ENCODE data around the gene NEK1.

Gene NEK1

DNA sequence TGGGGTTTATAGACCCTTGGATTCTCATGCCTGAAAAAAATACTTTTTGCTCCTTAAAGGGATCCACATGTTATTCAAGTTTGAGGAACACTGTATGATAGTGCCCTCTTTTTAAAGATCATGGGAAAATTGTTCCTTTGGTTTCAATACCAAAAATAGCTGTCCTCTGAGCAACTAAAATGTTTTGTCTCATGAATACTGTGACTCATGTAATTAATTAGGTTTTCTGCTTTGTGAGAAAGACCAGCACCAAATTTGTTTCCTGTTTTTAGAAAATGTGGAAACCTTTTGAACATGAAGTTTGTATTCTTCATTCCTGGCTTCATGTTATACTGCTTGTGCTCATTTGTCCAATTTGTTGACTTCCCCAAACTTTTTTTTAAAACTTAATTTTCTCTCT lies 214.1 kb downstream of the NEK1 start:
- FAIRE-seq (no peak), DNase-seq (ENCODE audit: extremely low spot score, insufficient read length, low read depth) (no peak)

GRCh38 chr4:169397762-169398161 lies 214.6 kb downstream of the NEK1 start:
- DNase-seq (ENCODE audit: extremely low spot score, insufficient read length, low read depth): no peak
- FAIRE-seq: no peak

DNA sequence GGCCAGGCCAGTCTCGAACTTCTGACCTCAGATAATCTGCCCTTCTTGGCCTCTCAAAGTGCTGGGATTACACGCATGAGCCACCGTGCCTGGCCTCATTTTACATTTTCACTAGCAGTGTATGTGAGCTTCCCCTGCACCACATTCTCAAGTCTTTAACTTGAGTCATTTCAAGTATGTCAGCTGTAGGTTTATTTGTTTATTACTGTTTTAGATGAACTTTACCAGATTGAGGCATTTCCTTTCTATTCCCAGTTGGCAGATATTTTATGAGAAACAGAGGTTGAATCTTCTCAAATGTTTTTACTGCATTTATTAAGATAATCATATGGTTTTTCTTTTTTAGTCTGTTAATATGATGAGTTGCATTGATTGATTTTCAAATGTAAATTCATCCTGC lies 227.0 kb downstream of the NEK1 start:
- no peak for DNase-seq (ENCODE audit: extremely low spot score, insufficient read length, low read depth)

DNA sequence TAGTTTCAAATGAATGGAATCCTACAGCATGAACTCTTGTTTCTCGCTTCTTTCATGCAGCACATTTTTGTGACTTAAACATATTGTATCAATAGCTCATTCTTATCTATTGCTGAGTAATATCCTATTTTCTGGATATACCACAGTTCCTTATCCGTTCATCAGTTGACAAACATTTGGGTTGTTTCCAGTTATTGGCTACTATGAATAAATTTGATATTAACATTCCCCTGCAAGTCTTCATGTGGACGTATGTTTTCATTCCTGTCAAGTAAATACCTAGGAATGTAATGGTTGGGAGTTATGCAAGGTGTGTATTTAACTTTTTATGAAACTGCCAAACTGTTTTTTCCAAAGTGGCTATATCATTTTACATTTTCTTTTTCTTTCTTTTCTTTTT lies 227.6 kb downstream of the NEK1 start:
- FAIRE-seq: no peak
- no peak for DNase-seq (ENCODE audit: extremely low spot score, insufficient read length, low read depth)

More for the DNA sequence above, 227.0 kb downstream of the NEK1 start:
- no peak for FAIRE-seq

- FAIRE-seq (no peak), DNase-seq (ENCODE audit: extremely low spot score, insufficient read length, low read depth) (no peak)
Observed at GRCh38 chr4:169383724-169384123, 228.7 kb downstream of the NEK1 start.

DNA sequence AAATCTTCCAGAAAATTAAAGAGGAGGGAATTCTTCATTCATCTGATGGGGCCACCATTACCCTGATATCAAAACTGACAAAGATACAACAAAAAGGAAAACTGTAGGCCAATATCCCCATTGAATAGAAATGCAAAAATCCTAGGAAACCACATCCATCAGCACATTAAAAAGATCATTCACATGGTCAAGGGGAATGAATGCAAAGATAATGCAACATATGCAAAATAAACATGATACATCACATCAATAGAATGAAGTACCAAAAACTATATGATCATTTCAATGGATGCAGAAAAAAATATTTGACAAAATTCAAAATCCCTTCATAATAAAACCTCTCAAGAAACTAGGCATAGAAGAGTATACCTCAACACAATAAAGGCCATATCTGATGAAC lies 232.7 kb downstream of the NEK1 start:
- no peak for FAIRE-seq
- DNase-seq (ENCODE audit: extremely low spot score, insufficient read length, low read depth): no peak

GRCh38 chr4:169377367-169377766 lies 235.0 kb downstream of the NEK1 start:
- FAIRE-seq (no peak), DNase-seq (ENCODE audit: extremely low spot score, insufficient read length, low read depth) (no peak)

- FAIRE-seq: peak; percentile 5
- DNase-seq (ENCODE audit: extremely low spot score, insufficient read length, low read depth): no peak
Observed at GRCh38 chr4:169376421-169376820, 236.0 kb downstream of the NEK1 start.

- DNase-seq (ENCODE audit: extremely low spot score, insufficient read length, low read depth): no peak
- no peak for FAIRE-seq
Observed at GRCh38 chr4:169372791-169373190, 239.6 kb downstream of the NEK1 start.

DNA sequence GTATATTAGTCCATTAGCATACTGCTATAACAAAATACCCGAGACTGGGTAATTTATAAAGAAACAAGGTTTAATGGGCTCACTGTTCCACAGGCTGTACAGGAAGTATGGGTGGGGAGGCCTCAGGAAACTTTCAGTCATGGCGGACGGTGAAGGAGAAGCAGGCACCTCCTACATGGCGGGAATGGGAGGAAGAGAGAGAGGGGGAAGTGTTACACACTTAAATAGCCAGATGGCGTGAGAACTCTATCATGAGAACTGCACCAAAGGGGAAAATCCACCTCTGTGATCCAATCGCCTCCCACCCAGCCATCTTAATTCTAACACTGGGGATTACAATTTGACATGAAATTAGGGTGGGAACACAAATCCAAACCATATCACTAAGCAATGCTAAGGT lies 242.7 kb downstream of the NEK1 start:
- DNase-seq (ENCODE audit: extremely low spot score, insufficient read length, low read depth): no peak
- FAIRE-seq: no peak

GRCh38 chr4:169367826-169368225 lies 244.6 kb downstream of the NEK1 start:
- no peak for FAIRE-seq

GRCh38 chr4:169366821-169367220 lies 245.6 kb downstream of the NEK1 start:
- FAIRE-seq: no peak
- DNase-seq (ENCODE audit: extremely low spot score, insufficient read length, low read depth): no peak

More at GRCh38 chr4:169367826-169368225, 244.6 kb downstream of the NEK1 start:
- no peak for DNase-seq (ENCODE audit: extremely low spot score, insufficient read length, low read depth)

DNA sequence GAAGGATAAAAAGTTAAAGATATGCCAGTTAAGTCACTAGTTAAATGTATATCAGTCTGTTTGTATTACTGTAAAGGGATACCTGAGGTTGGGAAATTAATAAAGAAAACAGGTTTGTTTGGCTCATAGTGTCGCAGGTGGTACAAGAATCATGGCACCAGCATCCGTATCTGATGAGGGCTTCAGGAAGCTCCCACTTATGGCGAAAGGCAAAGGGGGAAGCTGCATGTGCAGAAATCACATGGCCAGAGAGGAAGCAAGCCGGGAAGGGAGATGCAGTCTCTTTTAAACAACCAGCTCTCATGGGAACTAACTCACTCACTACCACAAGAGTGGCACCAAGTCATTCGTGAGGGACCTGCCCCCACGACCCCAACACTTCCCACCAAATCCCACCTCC lies 249.8 kb downstream of the NEK1 start:
- DNase-seq (ENCODE audit: extremely low spot score, insufficient read length, low read depth) (no peak), FAIRE-seq (no peak)

- FAIRE-seq: peak; percentile 31
- no peak for DNase-seq (ENCODE audit: extremely low spot score, insufficient read length, low read depth)
Observed at GRCh38 chr4:169361756-169362155, 250.6 kb downstream of the NEK1 start.

- FAIRE-seq: peak; percentile 5
- DNase-seq (ENCODE audit: extremely low spot score, insufficient read length, low read depth): no peak
Observed at GRCh38 chr4:169359961-169360360, 252.4 kb downstream of the NEK1 start.

DNA sequence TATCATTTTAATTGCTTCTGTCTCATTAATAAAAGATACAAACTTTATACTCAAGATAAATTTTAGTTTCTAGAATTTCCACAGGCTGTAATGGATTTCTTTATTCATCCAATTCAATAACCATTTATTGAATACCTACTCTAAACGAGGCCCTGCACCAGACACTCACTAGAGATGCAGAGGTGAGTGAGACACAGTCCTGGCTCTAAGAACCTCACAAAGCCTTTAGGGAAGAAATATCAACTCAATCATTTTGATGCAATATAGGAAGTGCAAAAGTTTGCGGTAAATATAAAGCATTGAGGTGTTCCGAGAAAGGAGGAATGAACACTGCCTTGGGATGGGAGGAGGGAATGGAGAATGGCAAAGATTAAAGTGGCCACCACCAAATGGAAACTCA lies 260.0 kb downstream of the NEK1 start:
- no peak for DNase-seq (ENCODE audit: extremely low spot score, insufficient read length, low read depth)
- no peak for FAIRE-seq

- DNase-seq (ENCODE audit: extremely low spot score, insufficient read length, low read depth) (no peak), FAIRE-seq (no peak)
Observed at GRCh38 chr4:169351872-169352271, 260.5 kb downstream of the NEK1 start.

GRCh38 chr4:169348541-169348940 lies 263.8 kb downstream of the NEK1 start:
- FAIRE-seq (no peak), DNase-seq (ENCODE audit: extremely low spot score, insufficient read length, low read depth) (no peak)

- DNase-seq (ENCODE audit: extremely low spot score, insufficient read length, low read depth) (no peak), FAIRE-seq (no peak)
Observed at GRCh38 chr4:169346840-169347239, 265.5 kb downstream of the NEK1 start.

DNA sequence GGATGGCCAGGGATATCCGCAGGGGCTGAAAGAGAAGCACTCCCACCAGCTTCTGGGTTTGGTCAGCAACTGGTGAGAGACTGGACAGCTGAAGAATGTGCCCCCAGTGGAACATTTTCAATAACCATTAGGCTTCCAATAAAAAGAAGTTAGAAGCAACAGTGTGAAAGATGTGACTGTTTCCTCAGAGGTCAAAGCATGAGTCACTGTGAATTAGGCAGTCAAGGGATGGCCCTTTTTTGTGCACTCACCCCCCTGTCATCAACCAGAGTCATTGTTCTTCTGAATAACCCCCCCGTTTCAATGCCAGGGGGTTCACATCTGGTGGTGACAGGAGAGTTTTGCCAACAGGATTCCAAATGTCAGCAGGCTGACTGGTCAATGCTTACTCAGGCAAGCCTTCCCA lies 267.1 kb downstream of the NEK1 start:
- no peak for FAIRE-seq
- no peak for DNase-seq (ENCODE audit: extremely low spot score, insufficient read length, low read depth)
